WERI-Rb-1 (cell line): ENCODE data around the gene MPHOSPH9.

ENCODE experiments used
- DNase-seq: peaks from one replicate; pipeline ENCODE4 v3.0.0-alpha.2; 2020
- H3K27ac ChIP-seq: fragments of 250-450 bp; sonication (Bioruptor Pico); 2 replicates; pipeline ENCODE4 v1.5.1; 2020; ENCODE audit warnings: mild to moderate bottlenecking, moderate library complexity
- H3K27me3 ChIP-seq: fragments of 250-450 bp; sonication (Bioruptor Pico); 2 replicates; pipeline ENCODE4 v1.5.1; 2021; ENCODE audit warnings: mild to moderate bottlenecking, low read depth, moderate library complexity; ENCODE audit not compliant: insufficient read depth, severe bottlenecking
- H3K36me3 ChIP-seq: fragments of 250-450 bp; sonication (Bioruptor Pico); 2 replicates; pipeline ENCODE4 v1.5.1; 2020; ENCODE audit warnings: mild to moderate bottlenecking, moderate library complexity
- H3K4me3 ChIP-seq: 2 replicates; pipeline ENCODE4 v1.5.1; 2011; ENCODE audit warnings: low read depth, mild to moderate bottlenecking, control low read depth, low read length
- H3K9me3 ChIP-seq: fragments of 250-450 bp; sonication (Bioruptor Pico); 2 replicates; pipeline ENCODE4 v1.5.1; 2021; ENCODE audit warnings: mild to moderate bottlenecking, moderate library complexity; ENCODE audit not compliant: severe bottlenecking
- CTCF ChIP-seq: IDR thresholded peaks from 2 replicates; pipeline ENCODE4 v1.5.1; 2011; ENCODE audit warnings: low read depth, mild to moderate bottlenecking, control low read depth, inconsistent platforms, low read length

Gene MPHOSPH9

DNA sequence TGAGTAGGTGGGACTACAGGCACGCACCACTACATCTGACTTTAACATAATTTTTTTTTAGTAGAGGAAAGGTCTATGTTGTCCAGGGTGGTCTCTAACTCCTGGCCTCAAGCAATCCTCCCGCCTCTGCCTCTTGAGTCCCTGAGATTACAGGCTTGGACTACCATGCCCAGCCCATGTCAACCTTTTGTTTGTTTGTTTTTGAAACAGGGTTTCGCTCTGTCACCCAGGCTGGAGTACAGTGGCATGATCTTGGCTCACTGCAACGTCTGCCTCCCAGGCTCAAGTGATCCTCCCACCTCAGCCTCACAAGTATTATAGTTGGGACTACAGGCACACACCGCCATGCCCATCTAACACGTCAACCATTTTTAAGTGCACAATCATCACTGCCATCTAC lies 111.3 kb downstream of the MPHOSPH9 start:
- no peak for DNase-seq

GRCh38 chr12:123120452-123121166 lies 112.3 kb downstream of the MPHOSPH9 start:
- no peak overlapping the region for H3K27ac ChIP-seq
- no peaks in the 10 kb centered on the region for H3K36me3 ChIP-seq
- no peaks in the 10 kb centered on the region for H3K9me3 ChIP-seq
- no peaks in the 10 kb centered on the region for H3K27me3 ChIP-seq
- TF ChIP-seq CTCF: no peak
- no peak overlapping the region for H3K4me3 ChIP-seq
- no peak for DNase-seq

More for the DNA sequence above, 111.3 kb downstream of the MPHOSPH9 start:
- no peaks in the 10 kb centered on the region for H3K27me3 ChIP-seq
- H3K27ac ChIP-seq: no peak overlapping the region
- no peaks in the 10 kb centered on the region for H3K36me3 ChIP-seq
- no peak for TF ChIP-seq CTCF
- H3K9me3 ChIP-seq: no peaks in the 10 kb centered on the region
- H3K4me3 ChIP-seq: no peak overlapping the region

DNA sequence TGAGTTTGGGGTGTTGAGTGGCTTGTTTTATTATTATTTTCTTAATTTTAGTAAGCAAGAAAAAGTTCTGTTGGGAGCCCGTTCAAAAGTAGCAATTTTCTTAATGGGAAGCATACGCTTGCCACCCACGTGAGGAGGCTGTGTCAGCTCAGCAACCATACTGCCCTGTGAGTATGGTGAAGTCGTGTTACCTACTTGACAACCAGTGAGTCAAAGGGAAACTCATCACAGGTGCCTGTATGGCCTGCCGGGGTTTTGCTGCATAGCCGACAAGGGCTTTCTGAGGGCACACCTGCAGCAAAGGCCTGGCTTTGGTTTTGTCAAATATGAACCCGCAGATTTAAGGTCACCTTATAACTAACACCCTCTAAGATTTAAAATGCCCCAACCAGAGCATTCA lies 113.1 kb downstream of the MPHOSPH9 start:
- DNase-seq: no peak
- H3K4me3 ChIP-seq: no peak overlapping the region
- H3K36me3 ChIP-seq: no peaks in the 10 kb centered on the region
- no peak overlapping the region for H3K27ac ChIP-seq
- no peaks in the 10 kb centered on the region for H3K27me3 ChIP-seq
- H3K9me3 ChIP-seq: no peaks in the 10 kb centered on the region
- TF ChIP-seq CTCF: no peak

- Histone ChIP-seq H3K27me3 (no peaks in the 10 kb centered on the region), H3K36me3 (no peaks in the 10 kb centered on the region), H3K27ac (no peak overlapping the region), H3K4me3 (no peak overlapping the region), H3K9me3 (no peaks in the 10 kb centered on the region)
- no peak for TF ChIP-seq CTCF
- DNase-seq: no peak
These were observed 114.4 kb downstream of the MPHOSPH9 start for GRCh38 chr12:123118497-123118896.

DNA sequence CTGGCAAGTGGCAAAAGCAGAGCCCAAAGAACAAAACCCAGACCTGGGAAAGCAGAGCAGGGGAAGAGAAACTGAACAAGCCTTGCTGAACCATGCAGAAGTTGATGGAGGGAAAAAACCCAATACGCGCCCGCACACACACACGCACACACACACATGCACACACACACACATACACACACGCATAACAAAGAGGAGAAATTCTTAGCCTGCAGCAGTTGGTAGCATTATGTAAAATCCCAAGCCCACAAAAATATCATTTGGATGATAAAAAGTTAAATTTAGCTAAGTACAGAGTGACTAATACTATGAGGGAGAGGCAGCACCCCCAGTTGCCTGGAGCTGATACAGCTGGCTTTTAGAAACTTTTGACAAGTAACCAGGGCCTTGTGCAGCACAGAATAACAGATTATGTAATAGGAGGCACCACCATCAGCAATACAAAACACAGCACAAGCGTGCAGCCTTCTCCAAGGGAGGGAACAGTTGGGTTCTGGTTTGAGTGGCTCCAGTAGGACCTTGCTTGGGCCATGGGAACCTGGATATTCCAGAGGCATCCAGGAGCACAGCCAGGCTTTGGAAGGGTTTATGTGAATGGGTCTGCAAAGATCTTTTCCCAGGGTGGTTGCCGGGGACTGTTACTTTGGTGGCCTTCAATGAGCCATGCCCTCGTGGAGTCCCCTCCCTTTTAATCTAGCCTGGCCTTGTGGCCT lies 117.4 kb downstream of the MPHOSPH9 start:
- H3K36me3 ChIP-seq: no peaks in the 10 kb centered on the region
- no peaks in the 10 kb centered on the region for H3K9me3 ChIP-seq
- DNase-seq: no peak
- no peak overlapping the region for H3K27ac ChIP-seq
- no peak for TF ChIP-seq CTCF
- H3K4me3 ChIP-seq: no peak overlapping the region
- H3K27me3 ChIP-seq: no peaks in the 10 kb centered on the region
